DOHH2 (cell line): ENCODE measurements around the gene INSR.
A peak's percentile ranks its signal among the peaks of the same experiment; 100 is the strongest.

ENCODE experiments used
- H3F3A ChIP-seq: fragments of 200-600 bp; sonication (generic), shearing (Covaris generic); 2 replicates; pipeline ENCODE4 v1.6.0; 2016; ENCODE audit warnings: antibody characterized with exemption, mild to moderate bottlenecking; ENCODE audit not compliant: control insufficient read depth, insufficient read depth
- H3K27ac ChIP-seq: fragments of 200-600 bp; sonication (generic); 2 replicates; pipeline ENCODE4 v1.5.1; 2014; ENCODE audit warnings: low read depth, mild to moderate bottlenecking, low read length, moderate library complexity
- H3K27me3 ChIP-seq: fragments of 200-600 bp; sonication (generic); 2 replicates; pipeline ENCODE4 v1.6.1; 2014; ENCODE audit warnings: mild to moderate bottlenecking, low read length, mixed read lengths; ENCODE audit not compliant: control insufficient read depth
- H3K36me3 ChIP-seq: fragments of 200-600 bp; sonication (generic); 2 replicates; pipeline ENCODE4 v1.6.1; 2014; ENCODE audit warnings: mild to moderate bottlenecking, low read length, moderate library complexity, mixed read lengths; ENCODE audit not compliant: control insufficient read depth
- H3K4me1 ChIP-seq: fragments of 200-600 bp; sonication (generic); 2 replicates; pipeline ENCODE4 v1.6.1; 2014; ENCODE audit warnings: mild to moderate bottlenecking, low read length, mixed read lengths; ENCODE audit not compliant: control insufficient read depth
- H3K4me2 ChIP-seq: fragments of 200-600 bp; sonication (generic); 2 replicates; pipeline ENCODE4 v1.6.0; 2014; ENCODE audit warnings: mild to moderate bottlenecking, low read length, moderate library complexity
- H3K4me3 ChIP-seq: fragments of 200-600 bp; sonication (generic); 2 replicates; pipeline ENCODE4 v1.5.1; 2014; ENCODE audit warnings: mild to moderate bottlenecking, low read length, mixed read lengths
- H3K79me2 ChIP-seq: fragments of 200-600 bp; sonication (generic); 2 replicates; pipeline ENCODE4 v1.6.1; 2014; ENCODE audit warnings: mild to moderate bottlenecking, low read length, mixed read lengths; ENCODE audit not compliant: control insufficient read depth
- H3K9me2 ChIP-seq: fragments of 200-600 bp; sonication (generic); replicated peaks from 2 replicates; pipeline ENCODE4 v1.6.1; 2014; ENCODE audit warnings: mild to moderate bottlenecking, low read length, mixed read lengths; ENCODE audit not compliant: control insufficient read depth
- H3K9me3 ChIP-seq: fragments of 200-600 bp; sonication (generic); 2 replicates; pipeline ENCODE4 v1.6.1; 2014; ENCODE audit warnings: antibody characterized with exemption, low read length, mixed read lengths; ENCODE audit not compliant: control insufficient read depth, insufficient read depth
- H4K20me1 ChIP-seq: fragments of 200-600 bp; sonication (generic); 2 replicates; pipeline ENCODE4 v1.6.0; 2014; ENCODE audit warnings: low read depth, mild to moderate bottlenecking, antibody characterized with exemption, low read length, moderate library complexity; ENCODE audit not compliant: control insufficient read depth, insufficient read depth
- EZH2phosphoT487 ChIP-seq: fragments of 200-600 bp; sonication (generic); IDR thresholded peaks from 2 replicates; pipeline ENCODE4 v1.6.1; 2017; ENCODE audit warnings: borderline replicate concordance, mild to moderate bottlenecking, antibody characterized with exemption, low read length, moderate library complexity, mixed read lengths
- TF ChIP-seq, protein P1 (sequence below): fragments of 200-600 bp; sonication (generic); IDR thresholded peaks from one replicate; pipeline ENCODE4 v1.5.1; 2014; ENCODE audit warnings: antibody characterized with exemption, mild to moderate bottlenecking, low read depth, low read length; ENCODE audit not compliant: poor library complexity, severe bottlenecking

INSR gene

DNA sequence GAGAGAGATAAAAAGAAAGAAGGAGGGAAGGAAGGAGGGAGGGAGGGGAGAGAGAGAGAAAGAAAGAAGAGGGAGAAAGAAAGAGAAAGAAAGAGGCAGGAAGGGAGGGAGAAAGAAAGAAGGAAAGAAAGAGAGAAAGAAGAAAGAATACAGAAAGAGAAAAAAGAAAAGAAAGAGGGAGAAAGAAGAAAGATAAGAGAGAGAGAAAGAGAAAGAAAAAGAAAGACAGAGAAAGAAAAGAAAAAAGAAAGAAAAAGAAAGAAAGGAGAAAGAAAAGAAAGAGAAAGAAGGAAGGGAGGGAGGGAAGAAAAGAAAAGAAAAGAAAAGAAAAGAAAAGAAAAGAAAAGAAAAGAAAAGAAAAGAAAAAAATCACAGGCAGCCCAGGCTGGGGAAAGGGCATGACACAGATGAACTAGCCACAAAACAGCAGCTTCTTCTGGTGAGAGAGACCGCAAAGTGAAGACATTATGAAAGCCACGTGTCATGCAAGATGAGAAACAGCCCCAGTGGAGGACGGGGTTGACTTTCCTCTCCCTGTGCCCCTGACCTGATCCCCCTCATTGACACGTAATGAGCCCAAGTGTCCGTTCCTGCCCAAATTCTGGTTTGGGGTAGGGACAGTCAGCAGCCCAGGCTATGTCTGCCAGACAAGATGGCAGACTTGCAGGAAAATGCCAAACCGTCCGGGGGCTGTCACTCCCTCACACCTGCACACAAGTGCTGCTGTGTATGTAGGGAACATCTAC is 102.1 kb downstream of the INSR start:
- Histone ChIP-seq H3K27me3 (peaks cover 15% of the 10 kb centered on the region), H3K79me2 (no peaks in the 10 kb centered on the region), H3K4me2 (peak overlapping the region; percentile 28), H3K9me2 (no peaks in the 10 kb centered on the region), H3K27ac (no peak overlapping the region), H3K9me3 (no peaks in the 10 kb centered on the region), H3K4me3 (no peak overlapping the region), H3F3A (peaks cover 11% of the 10 kb centered on the region), H4K20me1 (no peaks in the 10 kb centered on the region), H3K36me3 (no peaks in the 10 kb centered on the region), H3K4me1 (peaks cover 23% of the 10 kb centered on the region)
- TF ChIP-seq, protein P1, sequence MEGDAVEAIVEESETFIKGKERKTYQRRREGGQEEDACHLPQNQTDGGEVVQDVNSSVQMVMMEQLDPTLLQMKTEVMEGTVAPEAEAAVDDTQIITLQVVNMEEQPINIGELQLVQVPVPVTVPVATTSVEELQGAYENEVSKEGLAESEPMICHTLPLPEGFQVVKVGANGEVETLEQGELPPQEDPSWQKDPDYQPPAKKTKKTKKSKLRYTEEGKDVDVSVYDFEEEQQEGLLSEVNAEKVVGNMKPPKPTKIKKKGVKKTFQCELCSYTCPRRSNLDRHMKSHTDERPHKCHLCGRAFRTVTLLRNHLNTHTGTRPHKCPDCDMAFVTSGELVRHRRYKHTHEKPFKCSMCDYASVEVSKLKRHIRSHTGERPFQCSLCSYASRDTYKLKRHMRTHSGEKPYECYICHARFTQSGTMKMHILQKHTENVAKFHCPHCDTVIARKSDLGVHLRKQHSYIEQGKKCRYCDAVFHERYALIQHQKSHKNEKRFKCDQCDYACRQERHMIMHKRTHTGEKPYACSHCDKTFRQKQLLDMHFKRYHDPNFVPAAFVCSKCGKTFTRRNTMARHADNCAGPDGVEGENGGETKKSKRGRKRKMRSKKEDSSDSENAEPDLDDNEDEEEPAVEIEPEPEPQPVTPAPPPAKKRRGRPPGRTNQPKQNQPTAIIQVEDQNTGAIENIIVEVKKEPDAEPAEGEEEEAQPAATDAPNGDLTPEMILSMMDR: no peak
- no peak for TF ChIP-seq EZH2phosphoT487

DNA sequence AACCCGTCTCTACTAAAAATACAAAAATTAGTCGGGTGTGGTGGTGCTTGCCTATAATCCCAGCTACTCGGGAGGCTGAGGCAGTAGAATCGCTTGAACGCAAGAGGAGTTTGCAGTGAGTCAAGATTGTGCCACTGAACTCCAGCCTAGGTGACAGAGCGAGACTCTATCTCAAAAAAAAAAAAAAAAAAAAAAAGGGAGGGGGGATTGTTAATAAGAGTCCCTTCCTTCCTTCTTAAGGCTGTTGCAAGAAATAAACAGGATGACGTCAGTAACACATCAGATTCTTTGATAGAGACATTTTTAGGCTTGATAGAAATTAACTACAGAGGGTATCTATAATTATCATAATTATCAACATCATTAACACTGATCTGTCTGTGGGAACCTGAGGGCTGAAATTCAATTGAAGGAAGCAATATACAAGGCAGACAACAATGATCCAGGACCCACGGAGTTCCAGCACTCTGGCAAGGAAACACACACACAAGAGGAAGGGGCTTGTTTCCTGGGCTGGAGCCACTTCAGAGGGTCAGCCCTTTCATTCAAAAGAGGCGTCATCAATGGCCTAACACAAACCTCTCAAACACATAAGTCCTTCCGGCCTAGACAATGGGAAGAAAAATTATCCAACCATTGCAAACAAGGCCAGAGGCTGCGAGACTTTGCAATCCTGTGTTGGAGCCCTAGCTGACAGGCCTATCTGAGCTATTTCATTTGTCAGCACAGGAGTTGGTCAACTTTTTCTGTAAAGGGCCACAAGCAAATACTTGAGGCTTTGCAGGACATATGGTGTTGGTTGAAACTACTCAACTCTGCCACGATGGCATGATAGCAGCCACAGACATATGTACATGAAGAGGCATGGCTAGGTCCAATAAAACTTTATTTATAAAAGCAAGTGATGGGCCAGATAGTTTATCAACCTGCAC is 105.2 kb downstream of the INSR start:
- Histone ChIP-seq H4K20me1 (no peaks in the 10 kb centered on the region), H3K4me1 (peaks cover 23% of the 10 kb centered on the region), H3K4me2 (no peak overlapping the region), H3K36me3 (no peaks in the 10 kb centered on the region), H3K27me3 (peaks cover 15% of the 10 kb centered on the region), H3F3A (peaks cover 2% of the 10 kb centered on the region; the same call in 1 of the 2 replicates), H3K9me2 (no peaks in the 10 kb centered on the region), H3K9me3 (no peaks in the 10 kb centered on the region), H3K27ac (no peak overlapping the region), H3K79me2 (no peaks in the 10 kb centered on the region), H3K4me3 (no peak overlapping the region)
- TF ChIP-seq, protein P1: no peak
- TF ChIP-seq EZH2phosphoT487: no peak

DNA sequence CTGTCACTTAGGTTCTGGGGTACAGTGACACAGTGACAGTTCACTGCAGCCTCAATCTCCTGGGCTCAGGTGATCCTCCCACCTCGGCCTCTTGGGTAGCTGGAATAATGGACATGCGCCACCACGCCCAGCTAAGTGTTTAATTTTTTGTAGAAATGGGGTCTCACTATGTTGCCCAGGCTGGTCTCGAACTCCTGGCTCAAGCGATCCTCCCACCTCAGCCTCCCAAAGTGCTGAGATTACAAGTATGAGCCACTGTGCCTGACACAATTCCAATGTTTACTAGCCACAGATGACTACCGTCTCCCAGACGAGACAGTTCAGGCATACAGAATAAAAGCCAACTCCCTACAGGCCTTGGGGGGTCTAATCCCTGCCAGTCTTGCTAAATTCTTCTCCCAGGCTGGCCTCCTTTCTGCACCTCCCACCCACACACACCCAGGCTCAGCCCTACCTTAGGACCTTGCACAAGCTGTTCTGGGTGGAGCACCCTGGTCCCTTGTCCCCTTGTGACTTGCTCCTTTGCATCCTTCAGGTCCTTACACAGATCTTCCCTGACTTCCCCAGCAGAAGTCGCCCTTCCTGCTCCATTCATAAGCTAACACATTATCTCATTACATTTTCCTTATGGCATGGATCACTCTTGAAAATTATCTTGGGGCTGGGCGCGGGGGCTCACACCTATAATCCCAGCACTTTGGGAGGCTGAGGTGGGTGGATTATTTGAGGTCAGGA is 106.4 kb downstream of the INSR start:
- Histone ChIP-seq H3K27me3 (peaks cover 11% of the 10 kb centered on the region), H3K9me2 (no peaks in the 10 kb centered on the region), H3K4me3 (no peak overlapping the region), H3F3A (peaks cover 5% of the 10 kb centered on the region; the same call in 1 of the 2 replicates), H4K20me1 (no peaks in the 10 kb centered on the region), H3K4me1 (peaks cover 34% of the 10 kb centered on the region), H3K27ac (no peak overlapping the region), H3K36me3 (no peaks in the 10 kb centered on the region), H3K9me3 (no peaks in the 10 kb centered on the region), H3K4me2 (no peak overlapping the region), H3K79me2 (no peaks in the 10 kb centered on the region)
- TF ChIP-seq, protein P1: no peak
- TF ChIP-seq EZH2phosphoT487: no peak
